ENCODE measurements around the gene RIPK4.

DNA sequence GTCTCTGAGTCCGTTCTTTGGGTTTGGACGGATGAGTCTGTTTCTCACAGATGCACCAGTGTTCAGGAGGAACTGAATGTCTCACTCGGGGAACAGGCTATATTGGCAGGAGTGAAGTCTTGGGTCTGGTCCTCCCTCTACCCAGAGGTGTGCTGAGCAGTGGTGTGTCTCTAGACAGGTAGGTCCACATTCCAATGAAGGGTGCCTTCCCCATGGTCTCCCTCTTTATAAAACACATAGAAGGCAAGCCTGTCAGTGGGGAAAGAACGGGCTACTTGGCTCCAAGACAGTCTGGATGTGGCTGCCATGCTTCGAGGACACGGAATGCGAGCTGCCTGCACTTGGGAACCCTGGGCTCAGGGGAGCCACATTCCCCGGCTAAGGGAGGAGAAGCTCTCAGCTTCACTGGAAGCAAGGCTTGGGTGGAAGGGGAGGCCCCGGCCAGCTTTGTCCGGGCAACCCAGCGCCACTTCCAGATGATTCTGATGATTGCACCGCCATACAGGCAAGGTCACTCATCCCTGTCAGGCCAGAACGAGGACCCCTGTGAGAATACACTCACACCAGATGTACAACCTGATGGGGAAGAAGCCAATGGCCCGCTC lies 29.7 kb upstream of the RIPK4 start:
- TF ChIP-seq, protein P1, sequence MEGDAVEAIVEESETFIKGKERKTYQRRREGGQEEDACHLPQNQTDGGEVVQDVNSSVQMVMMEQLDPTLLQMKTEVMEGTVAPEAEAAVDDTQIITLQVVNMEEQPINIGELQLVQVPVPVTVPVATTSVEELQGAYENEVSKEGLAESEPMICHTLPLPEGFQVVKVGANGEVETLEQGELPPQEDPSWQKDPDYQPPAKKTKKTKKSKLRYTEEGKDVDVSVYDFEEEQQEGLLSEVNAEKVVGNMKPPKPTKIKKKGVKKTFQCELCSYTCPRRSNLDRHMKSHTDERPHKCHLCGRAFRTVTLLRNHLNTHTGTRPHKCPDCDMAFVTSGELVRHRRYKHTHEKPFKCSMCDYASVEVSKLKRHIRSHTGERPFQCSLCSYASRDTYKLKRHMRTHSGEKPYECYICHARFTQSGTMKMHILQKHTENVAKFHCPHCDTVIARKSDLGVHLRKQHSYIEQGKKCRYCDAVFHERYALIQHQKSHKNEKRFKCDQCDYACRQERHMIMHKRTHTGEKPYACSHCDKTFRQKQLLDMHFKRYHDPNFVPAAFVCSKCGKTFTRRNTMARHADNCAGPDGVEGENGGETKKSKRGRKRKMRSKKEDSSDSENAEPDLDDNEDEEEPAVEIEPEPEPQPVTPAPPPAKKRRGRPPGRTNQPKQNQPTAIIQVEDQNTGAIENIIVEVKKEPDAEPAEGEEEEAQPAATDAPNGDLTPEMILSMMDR (IDR thresholded peaks at IDR 0.05): no peak
- TF ChIP-seq POLR2A (IDR thresholded peaks at IDR 0.05): no peak

All from ovary (tissue), 3 donors.